Prostate gland (tissue), 2 donors: ENCODE data around the gene SLC38A11.

Experiments used
- CTCF ChIP-seq, 4 experiments: fragments of 200-600 bp in 2 of 4; fragments of 450-650 bp in 2 of 4; sonication (generic) in 2 of 4; IDR thresholded peaks; 1 replicate in 3 of 4; 2 replicates in 1 of 4; pipeline ENCODE4 v1.5.1; 2016 to 2019; ENCODE audit warnings: antibody characterized with exemption in 4 of 4, mild to moderate bottlenecking in 2 of 4, moderate library complexity in 2 of 4
- POLR2A ChIP-seq: fragments of 450-650 bp; IDR thresholded peaks from one replicate; pipeline ENCODE4 v1.6.1; 2016; ENCODE audit warnings: antibody characterized with exemption, mild to moderate bottlenecking
- POLR2AphosphoS5 ChIP-seq: sonication (generic); formaldehyde crosslinking; IDR thresholded peaks from one replicate; pipeline ENCODE4 v1.6.1; 2017; ENCODE audit warnings: antibody characterized with exemption

- TF ChIP-seq POLR2AphosphoS5, result no peak
- TF ChIP-seq CTCF (IDR thresholded peaks at IDR 0.05), result no peak
- TF ChIP-seq POLR2A, result no peak
Measured at GRCh38 chr2:164905307-164905706, 50.0 kb downstream of the SLC38A11 start.
